Ureter (tissue), 1 donor: ENCODE results near the gene INTS11. TPM values are rescaled to one million over a fixed set of nuclear protein-coding genes. Genes with fewer than 3 reads are reported as not detected.

ENCODE experiments used
- DNase-seq: peaks from one replicate; pipeline ENCODE4 v3.0.0-alpha.2; 2020; ENCODE audit warnings: low spot score
- total RNA-seq: library from RNA; stranded (reverse); gene quantifications from one replicate; pipeline ENCODE4 v1.2.4, GENCODE V29; 2023
- donor health status: DM: yes; HTN: yes; CAD: no.

The INTS11 gene
- total RNA-seq, 1 donor from 2014 or later: 132 TPM

- DNase-seq: no peak
These were observed 24.6 kb downstream of the INTS11 start for GRCh38 chr1:1299686-1300351.

DNA sequence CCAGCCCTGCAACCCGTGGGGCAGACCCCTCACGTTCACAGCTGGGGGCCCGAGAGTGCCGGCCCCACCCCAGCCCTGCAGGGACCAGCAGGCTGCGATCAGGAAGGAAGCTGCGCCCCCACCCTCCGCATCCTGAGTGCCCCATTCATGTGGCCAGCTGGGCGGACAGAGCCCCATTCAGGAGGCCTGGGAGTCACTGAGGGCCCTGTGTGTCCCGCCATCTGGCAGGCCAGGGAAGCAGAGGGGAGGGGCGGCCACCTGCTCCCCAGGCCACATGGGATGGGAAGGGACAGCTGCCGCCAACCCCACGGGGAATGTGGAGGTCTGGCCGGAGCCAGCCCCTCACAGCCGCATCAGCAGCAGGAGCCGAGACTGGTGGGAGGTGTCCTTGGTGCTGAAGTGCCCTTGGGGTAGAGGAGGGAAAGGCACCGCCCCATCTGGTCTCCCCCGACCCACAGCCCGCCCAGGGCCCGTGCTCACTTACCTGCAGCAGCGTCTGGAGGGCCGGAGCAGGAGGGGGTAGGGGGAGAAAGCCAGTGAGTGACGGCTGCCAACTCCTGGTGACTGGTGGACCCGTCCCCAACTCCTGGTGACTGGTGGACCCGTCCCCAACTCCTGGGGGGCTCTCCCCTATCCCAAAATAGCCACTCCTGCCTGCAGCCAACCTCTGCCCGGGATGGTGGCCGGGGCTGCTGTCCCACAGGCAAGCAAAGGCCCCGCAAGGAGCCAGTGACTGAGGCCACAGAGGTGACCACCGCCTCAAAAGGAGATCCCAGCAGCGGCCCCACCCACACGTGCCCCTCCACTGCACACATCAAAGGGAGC lies 25.4 kb downstream of the INTS11 start:
- DNase-seq: no peak

GRCh38 chr1:1297802-1298424 lies 26.5 kb downstream of the INTS11 start:
- DNase-seq: no peak

DNA sequence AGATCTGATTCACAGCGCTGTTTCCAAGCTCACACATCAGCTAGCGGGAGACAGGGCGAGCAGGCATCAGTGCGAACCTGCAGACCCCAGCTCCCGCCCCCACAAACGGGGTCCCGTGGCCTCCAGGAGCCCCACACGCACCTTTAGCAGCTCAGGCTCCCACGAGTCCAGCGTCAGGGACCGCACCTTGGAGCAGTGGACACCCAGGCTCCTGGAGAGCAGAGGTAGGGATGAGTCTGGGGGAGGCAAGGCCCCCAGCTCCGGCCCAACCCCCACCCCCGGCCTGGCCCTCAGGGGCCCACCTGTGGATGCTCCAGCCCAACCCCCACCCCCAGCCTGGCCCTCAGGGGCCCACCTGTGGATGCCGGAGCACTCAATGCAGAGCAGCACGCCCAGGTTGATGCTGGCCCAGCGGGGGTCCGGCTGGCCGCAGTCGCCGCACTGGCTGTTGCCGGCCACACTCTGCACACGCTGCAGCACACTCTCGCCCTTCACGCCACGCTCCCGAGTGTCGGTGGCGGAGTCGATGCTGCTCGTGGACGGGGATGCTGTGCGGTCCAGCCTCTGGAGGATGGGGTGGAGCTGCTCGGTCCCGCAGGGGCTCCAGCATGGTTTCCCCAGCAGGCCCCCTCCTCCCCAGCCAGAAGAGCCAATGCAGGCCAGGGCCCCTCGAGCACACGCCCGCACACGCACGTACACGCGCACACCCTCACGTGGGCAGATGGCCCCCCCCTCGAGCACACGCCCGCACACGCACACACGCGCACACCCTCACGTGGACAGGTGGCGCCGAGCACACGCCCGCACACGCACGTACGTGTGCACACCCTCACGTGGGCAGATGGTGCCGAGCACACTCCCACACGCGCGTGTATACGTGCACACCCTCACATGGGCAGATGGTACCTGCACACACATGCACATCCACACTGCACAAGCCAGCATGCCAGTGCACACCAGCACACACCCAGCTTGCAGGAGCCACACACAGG lies 28.1 kb downstream of the INTS11 start:
- no peak for DNase-seq

- no peak for DNase-seq
These were observed 29.1 kb downstream of the INTS11 start for GRCh38 chr1:1295154-1295923.

DNA sequence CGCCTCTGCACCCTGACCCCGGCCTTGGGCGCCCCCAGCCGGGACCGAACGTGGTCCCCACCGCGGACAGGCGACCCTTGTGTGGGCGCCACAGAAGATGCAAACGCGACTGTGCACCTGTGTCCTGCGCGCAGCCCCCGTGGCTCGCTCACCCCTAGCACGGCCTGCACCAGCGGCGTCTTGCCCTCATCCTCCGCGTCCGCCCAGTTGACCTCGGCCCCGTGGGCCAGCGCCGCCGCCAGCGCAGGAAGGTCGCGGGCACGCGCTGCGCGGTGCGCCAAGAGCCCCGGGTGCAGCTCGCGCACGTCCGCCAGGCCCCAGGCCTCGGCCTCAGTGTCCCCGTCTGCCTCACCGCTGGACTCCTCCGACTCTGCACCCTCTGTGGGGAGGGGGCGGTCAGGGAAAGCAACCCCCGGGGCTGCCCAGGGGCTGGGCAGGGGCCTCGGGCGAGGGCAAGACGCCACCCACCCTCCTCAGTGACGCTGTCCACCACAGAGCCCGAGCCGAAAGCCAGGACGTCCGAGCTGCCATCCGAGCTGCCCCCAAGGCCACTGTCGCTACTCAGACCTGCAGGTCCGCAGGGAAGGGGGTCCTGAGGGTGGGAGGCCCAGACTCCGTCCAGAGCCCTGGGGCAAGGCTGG lies 30.1 kb downstream of the INTS11 start:
- no peak for DNase-seq

GRCh38 chr1:1293263-1294249 lies 30.9 kb downstream of the INTS11 start:
- no peak for DNase-seq

DNA sequence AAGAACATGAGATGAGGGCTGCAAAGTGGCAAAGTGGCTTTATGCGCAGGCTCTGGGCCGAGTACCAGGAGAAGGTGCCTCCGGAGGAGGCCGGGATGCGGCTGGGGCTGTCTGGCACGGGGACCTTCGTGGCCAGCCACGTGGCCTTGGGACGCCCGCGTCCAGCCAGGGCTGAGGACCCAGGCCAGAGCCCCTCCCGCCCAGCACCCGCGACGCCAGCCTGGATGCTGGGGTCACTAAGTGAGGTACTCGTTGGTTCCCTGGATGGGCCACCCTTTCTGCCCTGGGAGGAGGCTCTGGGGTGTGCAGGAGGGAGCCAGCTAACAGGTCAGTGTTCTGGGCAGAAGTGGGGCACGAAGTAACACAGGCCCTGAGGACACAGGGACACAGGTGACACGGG lies 31.6 kb downstream of the INTS11 start:
- DNase-seq: no peak

- DNase-seq: no peak
These were observed 32.0 kb downstream of the INTS11 start for GRCh38 chr1:1292442-1292779.

- peak; percentile 87 for DNase-seq
These were observed 32.7 kb downstream of the INTS11 start for GRCh38 chr1:1291548-1292441.

- no peak for DNase-seq
These were observed 33.4 kb downstream of the INTS11 start for GRCh38 chr1:1291023-1291528.

GRCh38 chr1:1290238-1290731 lies 34.2 kb downstream of the INTS11 start:
- no peak for DNase-seq

DNA sequence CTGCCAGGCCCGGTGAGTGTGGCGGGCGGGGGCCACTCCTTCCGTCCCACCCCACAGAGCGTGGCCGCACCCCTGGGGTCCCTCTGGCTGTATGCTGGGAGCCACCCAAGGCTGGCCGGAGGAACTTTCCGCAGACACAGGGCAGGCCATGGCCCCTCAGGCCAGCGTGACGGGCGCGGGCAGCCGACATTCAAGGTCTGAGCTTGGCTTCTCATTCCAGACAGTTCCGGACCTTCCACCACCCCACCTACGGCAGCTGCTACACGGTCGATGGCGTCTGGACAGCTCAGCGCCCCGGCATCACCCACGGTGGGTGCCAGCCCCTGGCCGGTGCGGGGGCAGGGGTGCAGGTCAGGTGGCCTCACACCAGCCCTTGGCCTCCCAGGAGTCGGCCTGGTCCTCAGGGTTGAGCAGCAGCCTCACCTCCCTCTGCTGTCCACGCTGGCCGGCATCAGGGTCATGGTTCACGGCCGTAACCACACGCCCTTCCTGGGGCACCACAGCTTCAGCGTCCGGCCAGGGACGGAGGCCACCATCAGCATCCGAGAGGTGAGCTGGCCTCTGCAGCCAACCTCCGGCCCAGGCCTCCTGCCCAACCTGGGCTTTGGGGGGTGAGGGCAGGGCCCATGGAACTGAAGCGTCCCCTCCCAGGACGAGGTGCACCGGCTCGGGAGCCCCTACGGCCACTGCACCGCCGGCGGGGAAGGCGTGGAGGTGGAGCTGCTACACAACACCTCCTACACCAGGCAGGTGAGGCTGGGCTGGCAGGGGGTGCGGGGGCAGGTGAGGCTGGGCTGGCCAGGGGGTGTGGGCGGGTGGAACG lies 37.0 kb downstream of the INTS11 start:
- DNase-seq: no peak

DNA sequence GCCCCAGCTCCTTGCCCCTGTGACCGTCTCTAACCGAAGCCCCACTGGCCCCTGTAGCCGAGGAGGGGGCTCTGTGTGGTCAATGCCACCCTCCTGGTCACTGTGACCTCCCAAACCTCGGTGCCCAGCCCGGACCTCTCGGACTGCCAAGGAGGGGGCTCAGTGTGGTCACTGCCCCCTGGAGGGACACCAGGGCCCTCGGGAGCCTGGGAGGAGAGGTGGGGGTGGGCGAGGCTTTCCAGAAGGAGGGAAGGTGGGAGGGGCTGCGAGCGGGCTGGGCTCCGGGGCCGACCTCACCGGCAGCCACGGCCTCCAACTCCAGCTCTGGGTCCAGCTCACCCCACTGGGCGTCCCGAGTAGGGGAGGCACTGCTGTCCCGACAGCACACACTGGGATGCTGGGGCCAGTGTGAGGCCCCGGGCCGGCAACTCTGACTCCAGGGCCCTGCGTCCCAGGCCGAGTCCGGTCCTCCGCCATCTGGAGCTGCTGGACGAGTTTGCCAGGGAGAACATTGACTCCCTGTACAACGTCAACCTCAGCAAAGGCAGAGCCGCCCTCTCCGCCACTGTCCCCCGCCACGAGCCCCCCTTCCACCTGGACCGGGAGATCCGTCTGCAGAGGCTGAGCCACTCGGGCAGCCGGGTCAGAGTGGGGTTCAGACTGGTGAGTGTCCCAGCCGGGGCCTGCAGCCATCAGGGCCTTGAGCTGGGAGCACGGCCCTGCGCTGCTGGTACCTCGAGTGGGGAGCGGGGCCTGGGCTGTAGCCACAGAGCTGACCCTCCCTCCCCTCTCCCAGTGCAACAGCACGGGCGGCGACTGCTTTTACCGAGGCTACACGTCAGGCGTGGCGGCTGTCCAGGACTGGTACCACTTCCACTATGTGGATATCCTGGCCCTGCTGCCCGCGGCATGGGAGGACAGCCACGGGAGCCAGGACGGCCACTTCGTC lies 37.9 kb downstream of the INTS11 start:
- DNase-seq: no peak

- no peak for DNase-seq
These were observed 38.7 kb downstream of the INTS11 start for GRCh38 chr1:1285611-1286311.
